ENCODE results near the gene ZNF107. TPM values are rescaled to one million over a fixed set of nuclear protein-coding genes. Genes with fewer than 3 reads are reported as not detected.
"Not testable (repeated sequence)": the region's sequence is repeated elsewhere in the genome, so short reads cannot be mapped to it uniquely, and the experiment has no call there.

Gene ZNF107
- total RNA-seq, 2 experiments from 2014 or later = 68.9 to 92.2 TPM

DNA sequence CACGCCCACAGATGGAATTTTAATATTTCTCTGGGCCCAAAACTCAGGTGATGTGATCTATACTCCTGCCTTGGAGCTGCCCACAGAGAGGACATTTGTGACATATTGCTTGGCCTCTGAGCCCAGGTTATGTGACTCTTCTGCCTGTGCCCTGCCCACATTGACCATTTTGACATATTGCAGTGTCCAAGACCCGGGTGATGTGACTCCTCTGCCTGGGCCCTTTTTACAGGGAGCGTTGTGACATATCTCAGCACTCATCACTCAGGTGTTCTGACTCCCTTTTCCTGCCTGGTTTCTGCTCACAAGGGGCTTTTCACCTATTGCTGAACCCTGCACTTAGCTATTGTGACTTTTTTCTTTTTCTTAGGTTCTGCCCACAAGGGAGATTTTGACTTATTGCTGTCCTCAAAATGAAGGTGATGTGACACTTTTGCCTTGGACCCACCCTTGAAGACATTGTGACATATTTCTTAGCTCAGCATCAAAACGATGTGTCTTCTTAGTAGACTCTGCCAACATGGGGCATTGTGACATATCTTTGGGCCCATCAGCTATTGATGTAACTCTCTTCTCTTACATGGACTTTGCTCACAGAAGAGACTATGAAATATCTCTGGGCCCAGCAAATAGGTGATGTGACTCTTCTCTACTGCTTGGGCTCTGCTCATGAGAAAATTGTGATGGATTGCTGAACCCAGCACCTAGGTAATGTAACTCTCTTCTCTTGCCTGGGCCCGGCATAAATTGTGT, 11.0 kb upstream of the ZNF107 start:
- no peaks in the 10 kb centered on the region for H3K79me2 ChIP-seq (ENCODE audit: insufficient read depth, low read depth, low read length)
- H3K9me3 ChIP-seq (ENCODE audit: low read length) = no peaks in the 10 kb centered on the region
- no peak overlapping the region for H3K4me3 ChIP-seq (ENCODE audit: low read depth, low read length, poor library complexity, severe bottlenecking)
- H3K4me1 ChIP-seq (ENCODE audit: insufficient read depth, low read length, poor library complexity, severe bottlenecking) = no peaks in the 10 kb centered on the region
- no peaks in the 10 kb centered on the region for H4K20me1 ChIP-seq (ENCODE audit: insufficient read depth, low read length)
- H3K4me2 ChIP-seq (ENCODE audit: low read length) = no peak overlapping the region
- intact Hi-C loops (cut with micrococcal nuclease; ENCODE audit: unreplicated experiment) = no loop called here
- ChIA-PET POLR2A (interaction anchor here (0.9 kb wide), 1 partner anchor 31 kb away, joined by 3 read pairs; no protein-coding TSS in a partner anchor), CTCF (ENCODE audit: unreplicated experiment) (no interaction called here)
- no peak overlapping the region for H3K27ac ChIP-seq (ENCODE audit: low read depth, low read length, poor library complexity, severe bottlenecking)
- no peaks in the 10 kb centered on the region for H3K36me3 ChIP-seq (ENCODE audit: insufficient read depth, low read length)
- TF ChIP-seq CTCF (conservative IDR thresholded peaks at IDR 0.05; ENCODE audit: low read length) (no peak), EZH2phosphoT487 (IDR thresholded peaks at IDR 0.05; ENCODE audit: borderline replicate concordance, low read depth, low read length) (no peak)
- H3K9me2 ChIP-seq (ENCODE audit: insufficient read depth, low read length) = no peaks in the 10 kb centered on the region
- no TSS peak for BruUV-seq (replicated peaks)
- DNase-seq (ENCODE audit: low spot score) = no peak
- no peak overlapping the region for H2AFZ ChIP-seq (ENCODE audit: low read length)

GRCh38 chr7:64655811-64656210, 10.1 kb upstream of the ZNF107 start:
- Histone ChIP-seq H3K4me3 (ENCODE audit: low read depth, low read length, poor library complexity, severe bottlenecking) (no peak overlapping the region), H3K79me2 (ENCODE audit: insufficient read depth, low read depth, low read length) (no peaks in the 10 kb centered on the region), H3K27ac (ENCODE audit: low read depth, low read length, poor library complexity, severe bottlenecking) (no peak overlapping the region), H3K4me1 (ENCODE audit: insufficient read depth, low read length, poor library complexity, severe bottlenecking) (no peaks in the 10 kb centered on the region), H3K9me3 (ENCODE audit: low read length) (no peaks in the 10 kb centered on the region), H3K4me2 (ENCODE audit: low read length) (no peak overlapping the region), H3K9me2 (ENCODE audit: insufficient read depth, low read length) (no peaks in the 10 kb centered on the region), H3K36me3 (ENCODE audit: insufficient read depth, low read length) (no peaks in the 10 kb centered on the region), H2AFZ (ENCODE audit: low read length) (no peak overlapping the region), H4K20me1 (ENCODE audit: insufficient read depth, low read length) (no peaks in the 10 kb centered on the region)
- CTCF ChIA-PET (ENCODE audit: unreplicated experiment) = no interaction called here
- DNase-seq (ENCODE audit: low spot score) = no peak
- BruUV-seq (replicated peaks) = no TSS peak
- POLR2A ChIA-PET = no interaction called here
- intact Hi-C loops (cut with micrococcal nuclease; ENCODE audit: unreplicated experiment) = no loop called here
- TF ChIP-seq EZH2phosphoT487 (IDR thresholded peaks at IDR 0.05; ENCODE audit: borderline replicate concordance, low read depth, low read length) = no peak
- TF ChIP-seq CTCF (conservative IDR thresholded peaks at IDR 0.05; ENCODE audit: low read length) = no peak

GRCh38 chr7:64656489-64656888, 9.4 kb upstream of the ZNF107 start:
- Histone ChIP-seq H3K27ac (ENCODE audit: low read depth, low read length, poor library complexity, severe bottlenecking) (no peak overlapping the region), H3K4me3 (ENCODE audit: low read depth, low read length, poor library complexity, severe bottlenecking) (no peak overlapping the region), H3K9me3 (ENCODE audit: low read length) (no peaks in the 10 kb centered on the region), H3K9me2 (ENCODE audit: insufficient read depth, low read length) (no peaks in the 10 kb centered on the region), H3K4me2 (ENCODE audit: low read length) (no peak overlapping the region), H3K36me3 (ENCODE audit: insufficient read depth, low read length) (no peaks in the 10 kb centered on the region), H3K4me1 (ENCODE audit: insufficient read depth, low read length, poor library complexity, severe bottlenecking) (no peaks in the 10 kb centered on the region), H3K79me2 (ENCODE audit: insufficient read depth, low read depth, low read length) (no peaks in the 10 kb centered on the region), H2AFZ (ENCODE audit: low read length) (no peak overlapping the region), H4K20me1 (ENCODE audit: insufficient read depth, low read length) (no peaks in the 10 kb centered on the region)
- BruUV-seq (replicated peaks) = no TSS peak
- ChIA-PET CTCF (ENCODE audit: unreplicated experiment) (no interaction called here), POLR2A (no interaction called here)
- no peak for DNase-seq (ENCODE audit: low spot score)
- intact Hi-C loops (cut with micrococcal nuclease; ENCODE audit: unreplicated experiment) = no loop called here
- TF ChIP-seq CTCF (conservative IDR thresholded peaks at IDR 0.05; ENCODE audit: low read length) (no peak), EZH2phosphoT487 (IDR thresholded peaks at IDR 0.05; ENCODE audit: borderline replicate concordance, low read depth, low read length) (no peak)

DNA sequence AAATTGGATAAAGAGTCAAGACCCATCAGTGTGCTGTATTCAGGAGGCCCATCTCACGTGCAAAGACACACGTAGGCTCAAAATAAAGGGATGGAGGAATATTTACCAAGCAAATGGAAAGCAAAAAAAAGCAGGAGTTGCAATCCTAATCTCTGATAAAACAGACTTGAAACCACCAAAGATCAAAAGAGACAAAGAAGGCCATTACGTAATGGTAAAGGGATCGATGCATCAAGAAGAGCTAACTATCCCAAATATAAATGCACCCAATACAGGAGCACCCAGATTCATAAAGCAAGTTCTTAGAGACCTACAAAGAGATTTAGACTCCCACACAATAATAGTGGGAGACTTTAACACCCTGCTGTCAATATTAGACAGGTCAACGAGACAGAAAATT, 3.8 kb upstream of the ZNF107 start:
- DNase-seq (ENCODE audit: low spot score); H4K20me1 ChIP-seq (ENCODE audit: insufficient read depth, low read length); BruUV-seq (replicated peaks); CTCF ChIA-PET (ENCODE audit: unreplicated experiment); H3K4me3 ChIP-seq (ENCODE audit: low read depth, low read length, poor library complexity, severe bottlenecking); intact Hi-C loops (cut with micrococcal nuclease; ENCODE audit: unreplicated experiment); H3K4me2 ChIP-seq (ENCODE audit: low read length); H3K9me3 ChIP-seq (ENCODE audit: low read length); POLR2A ChIA-PET; H3K9me2 ChIP-seq (ENCODE audit: insufficient read depth, low read length); H3K27ac ChIP-seq (ENCODE audit: low read depth, low read length, poor library complexity, severe bottlenecking); H3K4me1 ChIP-seq (ENCODE audit: insufficient read depth, low read length, poor library complexity, severe bottlenecking); H2AFZ ChIP-seq (ENCODE audit: low read length); H3K36me3 ChIP-seq (ENCODE audit: insufficient read depth, low read length): not testable (repeated sequence)
- peaks cover 31% of the 10 kb centered on the region for H3K79me2 ChIP-seq (ENCODE audit: insufficient read depth, low read depth, low read length)

Data from OCI-LY7 (cell line).